Skeletal muscle tissue (tissue), 4 donors: ENCODE results near the gene NCKAP5. TPM values are rescaled to one million over a fixed set of nuclear protein-coding genes. Genes with fewer than 3 reads are reported as not detected.

Experiments used
- H3K27ac ChIP-seq: one replicate; pipeline ENCODE4 v1.7.0; 2013; ENCODE audit warnings: mild to moderate bottlenecking, low read depth, low read length, inconsistent platforms
- H3K27me3 ChIP-seq, 3 donors: one replicate each; pipeline ENCODE4 v1.7.0; 2013; ENCODE audit warnings: low read length in 3 of 3; ENCODE audit not compliant: control insufficient read depth in 3 of 3, insufficient read depth in 3 of 3
- H3K36me3 ChIP-seq, 3 donors: one replicate each; pipeline ENCODE4 v1.7.0; 2013; ENCODE audit warnings: low read length in 3 of 3; ENCODE audit not compliant: control insufficient read depth in 3 of 3, insufficient read depth in 3 of 3
- H3K4me1 ChIP-seq, 3 donors: one replicate each; pipeline ENCODE4 v1.7.0; 2013; ENCODE audit warnings: low read length in 3 of 3, mild to moderate bottlenecking in 3 of 3; ENCODE audit not compliant: control insufficient read depth in 3 of 3, insufficient read depth in 3 of 3
- H3K4me3 ChIP-seq, 3 donors: one replicate each; pipeline ENCODE4 v1.7.0; 2013; ENCODE audit warnings: low read length in 3 of 3
- H3K9ac ChIP-seq, 3 donors: one replicate each; pipeline ENCODE4 v1.7.0; 2013; ENCODE audit warnings: low read length in 3 of 3, mild to moderate bottlenecking in 3 of 3, moderate library complexity in 2 of 3, low read depth in 1 of 3
- H3K9me3 ChIP-seq, 3 donors: one replicate each; pipeline ENCODE4 v1.7.0; 2013; ENCODE audit warnings: low read length in 3 of 3; ENCODE audit not compliant: control insufficient read depth in 3 of 3
- total RNA-seq: library from RNA; depleted of rRNA; stranded (reverse); fragments of >200 nt; gene quantifications from one replicate; pipeline ENCODE4 v1.2.3, GENCODE V29; 2014
- donor health status: Osteomylitis.

NCKAP5 gene
- total RNA-seq, 1 donor from 2014 or later = 5.7 TPM

DNA sequence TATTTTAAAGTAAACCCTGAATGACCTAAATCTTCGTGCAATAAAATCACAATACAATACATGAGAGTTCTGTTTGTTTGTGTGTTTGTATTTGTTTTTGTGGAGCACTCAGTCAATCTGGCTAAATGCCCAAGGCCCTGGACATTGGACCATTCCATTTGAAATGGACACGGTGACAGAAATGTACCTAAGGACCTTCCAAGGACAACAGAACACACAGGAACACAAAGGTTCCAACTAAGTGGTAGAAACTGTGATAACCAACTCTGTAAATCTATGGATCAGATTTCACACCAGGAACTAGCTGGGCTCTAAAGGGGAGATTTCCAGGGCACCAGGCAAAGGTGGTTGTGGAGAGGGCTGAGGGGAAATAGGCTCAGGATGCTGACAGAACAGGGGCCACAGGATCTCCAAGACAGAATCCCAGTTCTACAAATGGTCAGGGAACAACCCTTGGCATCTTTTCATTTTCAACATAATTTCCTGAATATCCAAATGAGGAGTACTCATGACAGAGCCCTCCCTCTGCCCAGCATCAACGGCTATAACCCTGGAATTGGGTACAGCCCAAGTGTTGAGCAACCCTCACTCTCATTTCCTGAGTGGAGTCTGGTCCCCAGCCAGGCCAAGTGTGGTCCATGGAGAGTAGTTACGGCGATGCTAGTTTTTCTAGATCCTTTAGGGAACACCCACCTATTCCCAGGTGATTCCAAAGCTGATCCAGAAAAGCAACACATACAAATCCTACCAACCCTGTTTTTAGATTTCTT, 78.4 kb downstream of the NCKAP5 start:
- Histone ChIP-seq H3K27me3 (no peaks in the 10 kb centered on the region), H3K9me3 (no peaks in the 10 kb centered on the region), H3K9ac (no peak overlapping the region), H3K4me1 (peaks cover 0 to 5% (median 5%) of the 10 kb centered on the region in 3 donors), H3K36me3 (no peaks in the 10 kb centered on the region), H3K27ac (no peak overlapping the region), H3K4me3 (no peak overlapping the region)

DNA sequence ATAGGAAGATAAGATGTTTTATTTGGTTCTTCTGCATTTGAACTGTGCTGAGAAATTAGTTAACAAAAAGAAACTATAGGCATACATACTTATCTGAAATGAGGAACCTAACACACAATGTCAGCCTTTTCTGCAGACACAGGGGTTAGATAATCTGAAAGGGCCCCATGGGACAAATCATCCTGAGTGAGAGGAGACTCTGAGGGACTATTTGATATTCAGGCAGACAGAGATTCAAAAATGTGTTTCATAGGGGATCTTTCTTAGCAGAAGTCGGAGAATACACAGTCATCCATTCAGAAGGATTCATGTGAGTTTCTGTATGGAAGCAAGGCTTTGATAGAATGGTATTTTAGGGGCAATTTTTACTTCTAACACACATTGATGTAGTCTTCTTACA, 79.1 kb downstream of the NCKAP5 start:
- Histone ChIP-seq H3K4me1 (peaks cover 0 to 5% (median 5%) of the 10 kb centered on the region in 3 donors), H3K9me3 (no peaks in the 10 kb centered on the region), H3K27me3 (no peaks in the 10 kb centered on the region), H3K9ac (no peak overlapping the region), H3K4me3 (no peak overlapping the region), H3K36me3 (no peaks in the 10 kb centered on the region), H3K27ac (no peak overlapping the region)

DNA sequence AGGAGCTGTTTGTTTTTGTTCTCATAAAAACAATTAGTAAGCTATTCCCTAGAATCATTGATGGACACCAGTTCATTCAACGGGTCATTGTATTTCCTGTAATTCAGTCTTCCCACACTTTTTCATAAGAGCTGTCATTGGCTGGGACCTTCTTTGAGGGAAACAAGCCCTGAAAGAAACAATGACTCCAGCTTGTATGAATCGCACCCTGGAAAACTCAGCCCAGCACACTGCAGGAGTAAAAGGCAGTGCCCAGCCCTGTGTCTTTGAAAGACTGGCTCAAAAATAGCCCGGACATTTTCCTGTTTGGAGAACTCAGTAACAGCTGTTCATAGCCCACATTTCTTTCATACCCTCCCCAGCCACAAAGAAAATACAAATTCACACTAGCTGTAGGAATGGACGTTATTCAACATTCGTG, 81.5 kb downstream of the NCKAP5 start:
- Histone ChIP-seq H3K27ac (no peak overlapping the region), H3K9me3 (no peaks in the 10 kb centered on the region), H3K4me3 (no peak overlapping the region), H3K4me1 (peaks cover 0 to 5% (median 5%) of the 10 kb centered on the region in 3 donors), H3K27me3 (no peaks in the 10 kb centered on the region), H3K36me3 (no peaks in the 10 kb centered on the region), H3K9ac (no peak overlapping the region)

DNA sequence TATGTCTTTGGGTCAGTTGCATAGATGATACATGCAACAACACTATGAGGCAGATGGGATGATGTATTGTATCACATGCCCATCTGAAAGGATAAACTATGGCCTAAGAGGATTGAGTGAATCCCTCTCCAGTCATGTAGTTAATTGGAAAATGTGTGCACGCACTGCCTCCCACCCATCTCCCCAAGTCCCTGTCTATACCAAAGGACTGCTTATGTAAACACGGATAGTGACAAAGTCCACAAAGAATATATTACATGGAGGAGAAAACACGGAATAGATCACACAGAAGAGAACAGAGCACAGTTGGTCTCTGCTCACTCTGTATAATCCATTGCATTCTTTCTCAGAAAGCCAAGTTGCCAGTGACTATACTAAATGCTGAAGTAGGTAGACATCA, 82.4 kb downstream of the NCKAP5 start:
- Histone ChIP-seq H3K36me3 (no peaks in the 10 kb centered on the region), H3K27ac (no peak overlapping the region), H3K27me3 (no peaks in the 10 kb centered on the region), H3K4me1 (peaks cover 0 to 5% (median 5%) of the 10 kb centered on the region in 3 donors), H3K4me3 (no peak overlapping the region), H3K9ac (no peak overlapping the region), H3K9me3 (no peaks in the 10 kb centered on the region)

DNA sequence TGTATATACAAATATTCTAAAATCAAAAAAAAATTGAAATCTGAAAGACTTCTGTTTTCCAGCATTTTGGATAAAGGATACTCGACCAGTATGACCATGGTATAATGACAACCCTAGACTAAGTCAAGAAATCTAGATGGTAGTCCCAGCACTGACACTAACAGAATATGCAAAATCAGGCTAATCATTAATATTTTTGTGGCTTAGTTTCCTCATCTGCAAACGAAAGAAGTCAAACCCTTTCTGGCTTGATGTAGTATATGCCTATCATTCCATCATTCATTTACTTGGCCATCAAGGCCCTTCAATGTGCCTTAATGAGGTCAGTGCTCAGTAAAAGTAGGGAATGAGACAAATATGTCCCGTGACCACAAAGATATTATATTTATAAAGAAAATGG, 83.5 kb downstream of the NCKAP5 start:
- Histone ChIP-seq H3K4me3 (no peak overlapping the region), H3K9me3 (no peaks in the 10 kb centered on the region), H3K27ac (no peak overlapping the region), H3K27me3 (no peaks in the 10 kb centered on the region), H3K9ac (no peak overlapping the region), H3K4me1 (peaks cover 0 to 2% (median 0%) of the 10 kb centered on the region in 3 donors), H3K36me3 (no peaks in the 10 kb centered on the region)

DNA sequence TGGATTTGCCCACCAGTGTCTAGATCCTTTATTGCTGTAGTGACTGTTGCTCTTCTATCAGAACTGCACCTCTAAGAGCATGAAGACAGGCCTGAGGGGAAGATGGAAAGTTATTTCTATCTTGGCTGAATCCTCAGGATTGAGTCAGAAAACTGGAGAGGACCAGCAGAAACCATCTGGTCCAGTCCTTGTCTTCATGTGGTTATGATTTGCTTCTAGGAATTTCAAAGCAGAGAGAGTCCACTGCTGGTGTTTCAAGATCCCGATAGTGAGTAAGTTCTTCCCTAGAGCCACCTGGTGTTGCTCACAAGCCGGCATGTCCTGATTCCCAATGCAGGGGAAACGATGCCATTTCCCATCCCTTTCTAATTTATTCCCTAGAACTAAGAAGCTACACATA, 84.2 kb downstream of the NCKAP5 start:
- no peak overlapping the region for H3K9ac ChIP-seq
- no peak overlapping the region for H3K4me3 ChIP-seq
- H3K36me3 ChIP-seq = no peaks in the 10 kb centered on the region
- no peaks in the 10 kb centered on the region for H3K4me1 ChIP-seq
- H3K27ac ChIP-seq = no peak overlapping the region
- H3K27me3 ChIP-seq = no peaks in the 10 kb centered on the region
- no peaks in the 10 kb centered on the region for H3K9me3 ChIP-seq

DNA sequence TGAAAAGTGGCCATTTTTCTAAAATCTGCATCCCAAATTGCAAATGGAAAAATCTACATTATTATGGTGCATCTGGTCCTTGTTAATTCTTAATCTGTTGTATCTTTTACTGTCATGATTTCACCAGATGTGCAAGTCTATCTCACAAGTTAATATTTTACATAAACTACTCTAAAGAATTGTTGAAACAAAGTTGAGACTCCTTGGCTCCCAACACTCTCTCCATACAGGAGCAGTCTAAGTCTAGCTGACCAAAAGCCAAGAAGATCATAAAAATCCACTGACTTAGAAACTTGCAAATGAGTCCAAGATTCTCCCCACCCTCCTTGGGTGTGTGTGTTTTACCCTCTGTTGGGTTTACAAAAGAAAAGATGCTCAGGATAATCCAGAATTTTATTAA, 85.1 kb downstream of the NCKAP5 start:
- no peaks in the 10 kb centered on the region for H3K36me3 ChIP-seq
- H3K4me1 ChIP-seq = no peaks in the 10 kb centered on the region
- H3K9me3 ChIP-seq = no peaks in the 10 kb centered on the region
- no peak overlapping the region for H3K4me3 ChIP-seq
- H3K9ac ChIP-seq = no peak overlapping the region
- no peaks in the 10 kb centered on the region for H3K27me3 ChIP-seq
- H3K27ac ChIP-seq = no peak overlapping the region

DNA sequence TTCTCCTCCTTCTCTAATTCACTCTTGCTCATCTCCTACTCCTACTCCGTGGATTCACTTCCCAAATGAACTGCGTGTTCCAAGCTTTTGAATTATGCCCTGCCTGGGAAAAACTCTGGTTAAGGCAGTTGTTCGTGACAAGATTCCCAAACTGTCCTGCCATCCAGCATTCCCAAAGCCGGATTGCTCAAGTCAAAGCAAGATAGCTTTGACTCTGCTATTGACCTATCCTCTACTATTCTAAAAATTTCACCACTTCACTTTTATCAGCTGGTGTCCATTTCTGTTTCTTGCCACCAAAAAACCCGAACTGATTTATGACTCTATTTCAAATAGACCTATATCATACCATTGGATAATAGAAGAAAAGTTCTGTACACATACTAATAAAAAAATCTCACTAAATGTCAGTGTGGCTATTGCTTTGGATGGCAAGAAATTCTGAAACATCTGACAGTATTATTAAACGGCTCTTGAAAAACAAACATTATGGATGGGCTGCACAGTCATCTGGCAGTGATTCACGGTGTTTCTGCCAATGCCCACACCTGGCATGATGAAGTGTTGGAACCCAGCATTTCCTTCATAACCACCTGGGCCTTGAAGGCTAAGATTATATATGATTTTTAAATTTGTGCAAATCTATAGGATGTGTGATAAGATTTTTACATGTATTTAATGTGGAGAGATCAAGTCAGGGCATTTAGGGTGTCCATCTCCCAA, 87.4 kb downstream of the NCKAP5 start:
- Histone ChIP-seq H3K27ac (no peak overlapping the region), H3K9me3 (no peaks in the 10 kb centered on the region), H3K4me1 (no peaks in the 10 kb centered on the region), H3K4me3 (no peak overlapping the region), H3K9ac (no peak overlapping the region), H3K36me3 (no peaks in the 10 kb centered on the region), H3K27me3 (no peaks in the 10 kb centered on the region)

DNA sequence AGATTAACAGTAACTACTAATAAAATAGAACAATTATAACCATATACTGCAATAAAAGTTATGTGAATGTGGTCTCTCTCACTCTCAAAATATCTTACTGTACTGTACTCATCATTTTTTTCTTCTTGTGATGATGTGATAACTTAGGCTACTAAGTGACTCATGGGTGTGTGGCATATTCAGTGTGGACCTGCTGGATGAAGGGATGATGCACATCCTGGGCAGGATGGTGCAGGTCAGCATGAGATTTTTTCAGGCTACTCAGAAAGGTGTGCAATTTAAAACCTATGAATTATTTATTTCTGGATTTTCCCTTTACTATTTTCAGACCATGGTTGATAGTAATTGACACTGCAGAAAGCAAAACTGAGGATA, 90.7 kb downstream of the NCKAP5 start:
- H3K9ac ChIP-seq = no peak overlapping the region
- no peak overlapping the region for H3K4me3 ChIP-seq
- H3K4me1 ChIP-seq = no peaks in the 10 kb centered on the region
- no peaks in the 10 kb centered on the region for H3K9me3 ChIP-seq
- H3K36me3 ChIP-seq = no peaks in the 10 kb centered on the region
- H3K27ac ChIP-seq = no peak overlapping the region
- H3K27me3 ChIP-seq = no peaks in the 10 kb centered on the region

DNA sequence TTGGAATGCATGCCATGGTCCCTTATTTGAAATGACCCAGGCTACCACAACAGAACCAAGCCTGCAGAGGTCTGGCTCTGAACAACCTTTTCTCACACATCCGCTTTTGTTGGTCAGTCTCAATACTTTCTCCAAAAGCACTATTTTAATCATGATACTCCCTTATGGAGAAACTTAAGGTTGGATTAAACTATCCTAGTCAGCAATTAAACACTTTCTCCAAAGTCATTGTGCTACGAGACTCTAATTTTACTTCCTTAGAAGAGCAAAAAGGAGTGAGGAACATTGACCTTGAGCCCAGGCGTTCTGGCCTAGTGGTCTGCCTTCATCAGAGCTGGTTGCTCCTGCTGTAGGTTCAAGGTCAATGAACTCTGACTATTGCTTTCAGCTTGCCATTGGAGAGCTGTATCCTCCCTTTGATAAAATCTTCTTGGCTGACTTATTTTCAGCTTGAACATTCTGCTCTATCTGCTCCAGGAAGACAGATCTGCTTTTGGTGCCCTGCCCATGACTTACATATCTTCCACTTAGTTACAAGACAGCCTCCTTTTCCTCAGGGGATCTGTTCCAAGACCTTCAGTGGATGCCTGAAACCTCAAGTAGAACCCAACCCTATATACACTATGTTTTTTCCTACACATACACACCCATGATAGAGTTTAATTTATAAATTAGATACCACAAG, 91.2 kb downstream of the NCKAP5 start:
- no peaks in the 10 kb centered on the region for H3K36me3 ChIP-seq
- no peaks in the 10 kb centered on the region for H3K9me3 ChIP-seq
- no peaks in the 10 kb centered on the region for H3K27me3 ChIP-seq
- H3K9ac ChIP-seq = no peak overlapping the region
- H3K4me1 ChIP-seq = no peaks in the 10 kb centered on the region
- H3K27ac ChIP-seq = no peak overlapping the region
- no peak overlapping the region for H3K4me3 ChIP-seq
